ENCODE measurements around the gene GRK2. TPM values are rescaled to one million over a fixed set of nuclear protein-coding genes. Genes with fewer than 3 reads are reported as not detected.

The GRK2 gene
- total RNA-seq, 1 experiment from 2014 or later, result 49.7 TPM

GRCh38 chr11:67303132-67303834 lies 37.0 kb downstream of the GRK2 start, which contains the start of gene SSH3:
SSH3 (plus strand) TSS chr11:67303530; CDS start chr11:67303626, 96 bp downstream.
- Histone ChIP-seq H3K27ac (peak within 1 kb of the TSS; percentile 39), H3K27me3 (no peaks in the 10 kb centered on the region), H3K36me3 (peaks cover 11% of the 10 kb centered on the region; the same call in 1 of the 2 replicates), H3K9me3 (replicated peaks) (no peaks in the 10 kb centered on the region), H3K4me3 (peak within 1 kb of the TSS; percentile 61), H3K4me1 (peaks cover 15% of the 10 kb centered on the region)
- DNase-seq, result peak in 1 of 2 experiments; percentile 25

GRCh38 chr11:67303835-67304411 lies 37.6 kb downstream of the GRK2 start:
- Histone ChIP-seq H3K9me3 (replicated peaks) (no peaks in the 10 kb centered on the region), H3K36me3 (peaks cover 7% of the 10 kb centered on the region; the same call in 1 of the 2 replicates), H3K27ac (peak overlapping the region; percentile 39; the same call in 1 of the 2 replicates), H3K27me3 (no peaks in the 10 kb centered on the region), H3K4me3 (peak overlapping the region; percentile 61), H3K4me1 (peaks cover 15% of the 10 kb centered on the region)
- no peak for DNase-seq

- H3K27me3 ChIP-seq, result no peaks in the 10 kb centered on the region
- H3K36me3 ChIP-seq, result peaks cover 7% of the 10 kb centered on the region; the same call in 1 of the 2 replicates
- H3K4me3 ChIP-seq, result peak overlapping the region; percentile 61
- peaks cover 15% of the 10 kb centered on the region for H3K4me1 ChIP-seq
- DNase-seq, result no peak
- H3K27ac ChIP-seq, result no peak overlapping the region
- H3K9me3 ChIP-seq (replicated peaks), result no peaks in the 10 kb centered on the region
Measured at GRCh38 chr11:67304511-67305113, 38.3 kb downstream of the GRK2 start.

GRCh38 chr11:67306769-67307544 lies 40.7 kb downstream of the GRK2 start:
- Histone ChIP-seq H3K27ac (no peak overlapping the region), H3K36me3 (no peaks in the 10 kb centered on the region; the same call in 1 of the 2 replicates), H3K9me3 (replicated peaks) (no peaks in the 10 kb centered on the region), H3K4me3 (no peak overlapping the region), H3K27me3 (no peaks in the 10 kb centered on the region), H3K4me1 (peaks cover 8% of the 10 kb centered on the region)
- DNase-seq, result no peak

- Histone ChIP-seq H3K4me1 (peaks cover 4% of the 10 kb centered on the region), H3K27ac (no peak overlapping the region), H3K27me3 (no peaks in the 10 kb centered on the region), H3K4me3 (no peak overlapping the region), H3K36me3 (no peaks in the 10 kb centered on the region; the same call in 1 of the 2 replicates), H3K9me3 (replicated peaks) (no peaks in the 10 kb centered on the region)
- no peak for DNase-seq
Measured at GRCh38 chr11:67307545-67308001, 41.3 kb downstream of the GRK2 start.

- Histone ChIP-seq H3K27ac (no peak overlapping the region), H3K36me3 (no peaks in the 10 kb centered on the region), H3K4me1 (no peaks in the 10 kb centered on the region), H3K4me3 (no peak overlapping the region), H3K27me3 (no peaks in the 10 kb centered on the region), H3K9me3 (replicated peaks) (no peaks in the 10 kb centered on the region)
- DNase-seq, result no peak
Measured at GRCh38 chr11:67308031-67308866, 42.0 kb downstream of the GRK2 start.

- Histone ChIP-seq H3K27ac (no peak overlapping the region), H3K36me3 (no peaks in the 10 kb centered on the region), H3K4me1 (no peaks in the 10 kb centered on the region), H3K27me3 (no peaks in the 10 kb centered on the region), H3K4me3 (no peak overlapping the region), H3K9me3 (replicated peaks) (no peaks in the 10 kb centered on the region)
- no peak for DNase-seq
Measured at GRCh38 chr11:67309166-67309565, 42.9 kb downstream of the GRK2 start.

- no peak overlapping the region for H3K4me3 ChIP-seq
- H3K4me1 ChIP-seq, result no peaks in the 10 kb centered on the region
- no peak for DNase-seq
- H3K27me3 ChIP-seq, result no peaks in the 10 kb centered on the region
- no peaks in the 10 kb centered on the region for H3K9me3 ChIP-seq (replicated peaks)
- no peak overlapping the region for H3K27ac ChIP-seq
- no peaks in the 10 kb centered on the region for H3K36me3 ChIP-seq
Measured at GRCh38 chr11:67309661-67310061, 43.4 kb downstream of the GRK2 start.

- Histone ChIP-seq H3K4me1 (no peaks in the 10 kb centered on the region), H3K36me3 (no peaks in the 10 kb centered on the region), H3K27me3 (no peaks in the 10 kb centered on the region), H3K4me3 (no peak overlapping the region), H3K9me3 (replicated peaks) (no peaks in the 10 kb centered on the region), H3K27ac (no peak overlapping the region)
- DNase-seq, result no peak
Measured at GRCh38 chr11:67310246-67311050, 44.2 kb downstream of the GRK2 start.

- DNase-seq, result no peak
- Histone ChIP-seq H3K9me3 (replicated peaks) (no peaks in the 10 kb centered on the region), H3K27ac (no peak overlapping the region), H3K27me3 (no peaks in the 10 kb centered on the region), H3K4me1 (no peaks in the 10 kb centered on the region), H3K4me3 (no peak overlapping the region), H3K36me3 (no peaks in the 10 kb centered on the region)
Measured at GRCh38 chr11:67311051-67311555, 44.8 kb downstream of the GRK2 start.

GRCh38 chr11:67311556-67312082 lies 45.3 kb downstream of the GRK2 start:
- Histone ChIP-seq H3K4me3 (no peak overlapping the region), H3K27ac (no peak overlapping the region), H3K9me3 (replicated peaks) (no peaks in the 10 kb centered on the region), H3K27me3 (no peaks in the 10 kb centered on the region), H3K4me1 (no peaks in the 10 kb centered on the region), H3K36me3 (no peaks in the 10 kb centered on the region)
- DNase-seq, result no peak

GRCh38 chr11:67312187-67313021 lies 46.1 kb downstream of the GRK2 start:
- Histone ChIP-seq H3K36me3 (no peaks in the 10 kb centered on the region), H3K27me3 (no peaks in the 10 kb centered on the region), H3K9me3 (replicated peaks) (no peaks in the 10 kb centered on the region), H3K4me1 (no peaks in the 10 kb centered on the region), H3K27ac (no peak overlapping the region), H3K4me3 (no peak overlapping the region)
- no peak for DNase-seq
